Large intestine (tissue), 3 donors: ENCODE data around the gene FTMT. TPM values are rescaled to one million over a fixed set of nuclear protein-coding genes. Genes with fewer than 3 reads are reported as not detected.

ENCODE experiments used
- DNase-seq, 2 donors: peaks; one replicate each; pipeline versions ENCODE4 v3.0.0 to v3.0.0-alpha.2; 2013
- H3K27ac ChIP-seq: one replicate; pipeline ENCODE4 v1.5.1; 2013; ENCODE audit warnings: low read length
- H3K27me3 ChIP-seq: 2 replicates; pipeline ENCODE4 v1.6.1; 2013; ENCODE audit warnings: low read length; ENCODE audit not compliant: control insufficient read depth, insufficient read depth
- H3K36me3 ChIP-seq: 2 replicates; pipeline ENCODE4 v1.6.1; 2013; ENCODE audit warnings: low read length; ENCODE audit not compliant: control insufficient read depth, insufficient read depth
- H3K4me1 ChIP-seq: one replicate; pipeline ENCODE4 v1.6.1; 2013; ENCODE audit warnings: low read length; ENCODE audit not compliant: control insufficient read depth, insufficient read depth
- H3K4me3 ChIP-seq: one replicate; pipeline ENCODE4 v1.5.1; 2013; ENCODE audit warnings: low read length
- H3K9me3 ChIP-seq: one replicate; pipeline ENCODE4 v1.6.1; 2013; ENCODE audit warnings: mild to moderate bottlenecking, low read depth, low read length, moderate library complexity; ENCODE audit not compliant: control insufficient read depth
- whole genome bisulfite sequencing: methylation state at CpG from one replicate; pipeline ENCODE4 v1.1.5; 2013; ENCODE audit warnings: low lambda C conversion rate; ENCODE audit not compliant: insufficient coverage; 5-methylcytosine and 5-hydroxymethylcytosine counted together
- polyA plus RNA-seq: library from polyadenylated mRNA; unstranded; fragments of 120-200 nt; gene quantifications from one replicate; pipeline ENCODE4 v1.2.1, GENCODE V29; 2013

Gene FTMT
- polyA plus RNA-seq, 1 donor: 0.07 TPM

DNA sequence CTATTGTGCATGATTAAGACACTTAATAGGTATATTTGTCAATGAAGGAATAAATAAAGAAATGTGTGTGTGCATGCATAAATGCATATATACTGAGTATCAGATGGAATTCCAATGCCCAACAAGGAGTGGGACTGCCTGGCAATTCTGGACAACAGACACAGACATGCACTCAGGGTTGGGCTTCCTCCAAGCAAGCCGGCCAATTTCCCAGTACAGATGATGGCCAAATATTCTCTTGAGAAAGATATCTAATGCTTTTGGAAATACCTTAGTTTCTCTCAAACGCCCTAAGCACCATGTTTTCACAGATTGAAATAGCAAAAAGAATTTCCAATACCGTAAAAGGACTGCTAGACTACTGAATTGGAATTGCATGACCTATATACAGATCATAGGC lies 11.1 kb downstream of the FTMT start:
- Histone ChIP-seq H3K27me3 (no peaks in the 10 kb centered on the region), H3K4me3 (no peak overlapping the region), H3K9me3 (no peaks in the 10 kb centered on the region), H3K27ac (no peak overlapping the region), H3K4me1 (no peaks in the 10 kb centered on the region), H3K36me3 (no peaks in the 10 kb centered on the region)
- no CpG with 5 or more reads among the region's 3 CpGs for whole genome bisulfite sequencing
- no peak for DNase-seq

DNA sequence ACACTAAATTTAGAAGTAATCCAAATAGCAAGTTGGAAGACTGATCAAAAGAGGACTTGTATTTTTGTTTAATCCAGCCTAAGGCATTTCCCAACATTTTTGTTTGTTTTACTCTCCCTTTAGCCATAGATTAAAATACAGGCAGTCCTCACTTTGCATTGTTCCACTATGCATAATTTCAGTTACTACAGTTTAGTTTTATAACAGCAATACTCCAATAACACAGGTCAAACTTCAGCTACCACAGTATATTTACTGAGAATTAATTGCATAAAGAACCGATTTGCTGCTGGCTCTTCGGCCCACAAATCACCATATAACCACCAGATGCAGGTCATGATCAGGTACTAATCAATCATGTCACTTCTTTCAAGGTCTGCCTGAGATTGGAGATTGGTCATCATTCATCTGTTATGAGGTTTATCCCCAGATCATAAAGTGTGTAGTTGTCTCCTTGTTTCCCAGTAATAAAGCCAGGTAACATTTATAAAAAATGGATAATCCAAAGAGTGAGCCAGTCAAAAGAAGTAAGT lies 12.1 kb downstream of the FTMT start:
- H3K27me3 ChIP-seq: no peaks in the 10 kb centered on the region
- no peak overlapping the region for H3K27ac ChIP-seq
- H3K4me3 ChIP-seq: no peak overlapping the region
- no peaks in the 10 kb centered on the region for H3K9me3 ChIP-seq
- no peaks in the 10 kb centered on the region for H3K36me3 ChIP-seq
- WGBS: no CpG with 5 or more reads among the region's 2 CpGs
- DNase-seq: peak in 1 of 2 donors; percentile 39
- no peaks in the 10 kb centered on the region for H3K4me1 ChIP-seq

DNA sequence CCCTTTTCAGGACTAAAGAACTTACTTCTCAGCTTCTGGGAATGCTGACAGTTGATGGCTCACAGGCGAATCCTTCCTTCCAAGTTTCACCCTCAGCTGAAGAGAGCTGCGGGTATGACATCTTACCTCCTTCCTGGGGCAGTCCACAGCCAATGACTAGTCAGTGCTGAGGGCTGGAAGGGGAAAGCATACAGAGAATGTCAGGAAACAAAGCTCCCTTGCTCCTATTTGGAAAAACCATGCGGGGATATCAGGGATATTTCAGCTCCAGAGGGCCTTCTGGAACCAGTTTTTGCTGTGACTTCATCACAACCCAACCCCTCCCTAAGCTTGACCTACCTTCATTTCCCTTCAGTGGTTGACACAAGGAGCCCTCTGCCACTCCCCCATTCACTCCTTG lies 15.7 kb downstream of the FTMT start:
- Histone ChIP-seq H3K27ac (no peak overlapping the region), H3K36me3 (no peaks in the 10 kb centered on the region), H3K4me3 (no peak overlapping the region), H3K27me3 (no peaks in the 10 kb centered on the region), H3K4me1 (no peaks in the 10 kb centered on the region), H3K9me3 (no peaks in the 10 kb centered on the region)
- no CpG with 5 or more reads among the region's 3 CpGs for WGBS
- no peak for DNase-seq

DNA sequence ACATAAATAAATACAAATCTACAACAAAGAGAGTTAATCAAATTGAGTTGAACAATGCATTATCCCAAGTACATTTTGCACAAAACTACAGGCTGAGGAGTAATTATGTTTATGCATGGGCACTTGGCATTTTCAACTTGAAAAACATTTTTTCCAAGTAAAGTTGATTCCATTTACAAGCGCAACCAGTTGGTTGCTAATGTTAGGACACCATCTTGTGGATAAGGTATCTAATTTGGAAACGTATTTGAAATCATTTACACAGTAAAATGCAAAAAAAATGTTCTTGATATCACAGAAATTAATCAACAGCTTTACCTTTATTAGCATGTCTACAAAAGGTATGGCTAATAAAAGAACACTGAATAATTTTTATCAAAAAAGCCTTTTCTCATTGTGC lies 18.8 kb downstream of the FTMT start:
- H3K4me3 ChIP-seq: no peak overlapping the region
- H3K4me1 ChIP-seq: no peaks in the 10 kb centered on the region
- no peaks in the 10 kb centered on the region for H3K36me3 ChIP-seq
- DNase-seq: no peak
- H3K9me3 ChIP-seq: no peaks in the 10 kb centered on the region
- no peak overlapping the region for H3K27ac ChIP-seq
- H3K27me3 ChIP-seq: no peaks in the 10 kb centered on the region
- WGBS: 47% methylated on average over 2 of the region's 2 CpGs

DNA sequence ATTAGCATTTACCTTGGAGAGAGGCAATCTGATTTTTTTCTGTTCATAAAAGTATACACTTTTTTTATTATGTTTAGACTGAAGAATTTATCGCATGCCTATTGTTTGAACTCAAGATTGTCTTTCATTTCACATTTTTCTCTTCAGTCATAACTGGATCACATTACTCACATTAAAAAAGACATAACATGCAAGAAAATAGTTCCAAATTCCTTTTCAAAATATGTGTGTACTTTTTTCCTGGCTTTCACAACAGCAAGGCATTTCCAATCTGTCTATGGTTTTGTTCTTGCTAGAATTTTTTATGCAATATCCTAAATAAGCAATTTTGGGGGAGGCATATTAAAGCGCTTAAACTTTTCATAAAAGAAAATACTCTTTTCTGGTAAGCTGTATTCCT lies 21.2 kb downstream of the FTMT start:
- Histone ChIP-seq H3K4me1 (no peaks in the 10 kb centered on the region), H3K27ac (no peak overlapping the region), H3K9me3 (no peaks in the 10 kb centered on the region), H3K36me3 (no peaks in the 10 kb centered on the region), H3K4me3 (no peak overlapping the region), H3K27me3 (no peaks in the 10 kb centered on the region)
- WGBS: 80% methylated on average over 1 of the region's 2 CpGs
- no peak for DNase-seq

DNA sequence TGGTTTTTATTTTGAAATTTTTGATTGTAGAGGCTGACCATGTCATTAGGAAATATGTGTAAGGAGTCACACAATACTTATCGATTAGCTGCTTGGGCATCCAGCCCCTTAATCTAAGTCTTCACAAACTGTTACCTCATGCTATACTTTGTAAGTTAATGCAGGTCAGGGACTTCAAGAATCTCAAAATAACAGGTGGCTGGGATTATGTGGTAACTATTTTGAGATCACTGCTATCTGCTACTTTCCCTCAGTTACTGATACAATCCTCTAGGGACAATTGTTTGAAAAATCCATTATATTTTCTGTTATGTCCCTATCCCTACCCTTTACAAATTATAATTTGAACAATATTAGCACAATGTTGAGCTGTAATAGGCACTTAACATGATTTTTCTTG lies 21.7 kb downstream of the FTMT start:
- no peak overlapping the region for H3K27ac ChIP-seq
- H3K9me3 ChIP-seq: no peaks in the 10 kb centered on the region
- no peaks in the 10 kb centered on the region for H3K4me1 ChIP-seq
- no peak for DNase-seq
- WGBS: no CpG with 5 or more reads among the region's 1 CpG
- no peak overlapping the region for H3K4me3 ChIP-seq
- H3K27me3 ChIP-seq: no peaks in the 10 kb centered on the region
- H3K36me3 ChIP-seq: no peaks in the 10 kb centered on the region

DNA sequence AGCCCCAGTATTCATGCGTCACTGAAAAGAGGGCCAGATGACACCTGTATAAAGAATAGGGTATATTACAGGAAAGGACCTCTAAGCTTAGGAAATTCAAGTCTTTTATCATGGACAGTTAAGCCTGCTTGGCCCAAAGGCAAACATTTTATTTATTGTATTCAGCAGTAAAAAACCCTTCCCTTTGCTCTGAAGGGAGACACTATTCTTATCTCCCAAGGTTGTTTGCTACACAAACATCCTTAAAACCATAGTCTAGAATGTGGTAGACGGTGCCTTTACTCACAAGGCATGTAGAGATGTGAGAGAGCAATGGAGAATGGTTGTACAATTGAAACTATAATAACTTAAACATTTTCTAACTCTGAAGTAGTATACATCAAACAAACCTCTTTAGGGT lies 33.9 kb downstream of the FTMT start:
- Histone ChIP-seq H3K4me1 (no peaks in the 10 kb centered on the region), H3K9me3 (no peaks in the 10 kb centered on the region), H3K27me3 (no peaks in the 10 kb centered on the region), H3K4me3 (no peak overlapping the region), H3K36me3 (no peaks in the 10 kb centered on the region), H3K27ac (no peak overlapping the region)
- DNase-seq: peak in 1 of 2 donors; percentile 11
- WGBS: no CpG with 5 or more reads among the region's 2 CpGs

DNA sequence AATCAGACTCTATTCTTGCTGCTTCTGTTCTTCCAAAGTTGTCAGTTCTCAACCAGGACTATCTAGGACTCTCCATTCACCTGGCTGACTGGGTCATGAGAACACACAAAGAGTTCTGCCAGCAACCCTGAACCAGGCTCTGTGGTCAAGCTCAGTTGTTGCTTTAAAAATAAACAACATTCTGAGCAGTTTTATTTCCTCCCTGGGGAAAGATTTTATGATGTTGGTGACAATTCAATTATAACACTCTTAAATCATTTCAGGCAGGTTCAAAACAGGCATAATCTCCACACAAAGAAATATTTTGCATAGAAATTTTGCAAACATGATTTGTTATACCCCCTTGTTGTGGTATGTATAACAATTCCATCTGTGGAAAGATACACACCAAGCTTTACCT lies 36.0 kb downstream of the FTMT start:
- H3K27ac ChIP-seq: no peak overlapping the region
- H3K4me1 ChIP-seq: no peaks in the 10 kb centered on the region
- no peak for DNase-seq
- no peak overlapping the region for H3K4me3 ChIP-seq
- H3K27me3 ChIP-seq: no peaks in the 10 kb centered on the region
- H3K9me3 ChIP-seq: no peaks in the 10 kb centered on the region
- no peaks in the 10 kb centered on the region for H3K36me3 ChIP-seq

DNA sequence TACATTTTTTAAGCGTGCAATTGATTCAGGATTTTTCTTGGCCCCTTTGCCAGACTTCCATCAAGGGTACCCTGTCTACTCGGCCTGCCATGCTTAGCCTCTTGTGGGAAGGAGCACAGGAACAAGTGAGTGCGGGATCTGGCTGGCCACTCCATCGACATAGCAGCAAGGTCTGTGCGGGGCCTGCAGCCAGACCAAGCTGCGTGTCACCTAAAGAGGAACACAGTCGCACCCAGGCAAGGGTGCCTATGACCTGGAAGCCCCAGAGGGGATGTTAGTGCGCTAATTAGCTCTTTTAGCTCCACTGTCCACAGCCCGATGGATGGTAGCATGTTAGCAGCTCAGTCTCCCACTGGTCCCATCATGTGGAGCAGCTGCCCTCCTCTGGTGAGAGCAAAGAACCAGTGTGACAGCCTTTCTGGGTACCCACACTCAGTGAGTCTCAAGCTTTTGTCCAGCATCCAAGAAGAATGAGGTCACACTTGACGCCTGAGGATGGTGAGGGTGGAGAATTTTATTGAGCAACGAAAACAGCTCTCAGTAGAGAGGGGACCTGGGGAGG lies 38.7 kb downstream of the FTMT start:
- Histone ChIP-seq H3K4me1 (no peaks in the 10 kb centered on the region), H3K27me3 (no peaks in the 10 kb centered on the region), H3K9me3 (no peaks in the 10 kb centered on the region), H3K27ac (no peak overlapping the region), H3K4me3 (no peak overlapping the region), H3K36me3 (no peaks in the 10 kb centered on the region)
- DNase-seq: no peak
- 100% methylated on average over 2 of the region's 11 CpGs for WGBS

DNA sequence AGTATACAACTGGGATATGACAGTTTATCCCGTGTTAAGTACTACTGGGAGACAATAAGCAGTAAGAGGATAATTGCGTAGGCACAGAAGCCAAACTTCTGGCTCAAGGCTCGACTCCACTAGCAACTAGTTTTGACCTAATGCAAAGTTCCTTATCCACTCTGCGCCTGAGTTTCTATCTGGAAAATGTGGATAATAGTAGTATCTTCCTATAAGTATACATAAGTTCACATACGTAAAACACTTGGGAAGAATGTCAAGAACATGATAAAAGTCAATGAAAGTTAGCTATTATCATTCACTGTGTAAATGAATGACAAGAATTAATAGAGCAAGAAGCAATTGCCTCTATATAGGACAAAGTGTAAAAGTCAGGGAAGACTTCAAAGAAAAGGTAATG lies 45.7 kb downstream of the FTMT start:
- H3K27ac ChIP-seq: peak overlapping the region; percentile 49
- no peaks in the 10 kb centered on the region for H3K27me3 ChIP-seq
- peak; percentile 36 to 77 for DNase-seq
- 40% methylated on average over 1 of the region's 5 CpGs for WGBS
- H3K9me3 ChIP-seq: no peaks in the 10 kb centered on the region
- no peaks in the 10 kb centered on the region for H3K36me3 ChIP-seq
- peaks cover 5% of the 10 kb centered on the region for H3K4me1 ChIP-seq
- no peak overlapping the region for H3K4me3 ChIP-seq

DNA sequence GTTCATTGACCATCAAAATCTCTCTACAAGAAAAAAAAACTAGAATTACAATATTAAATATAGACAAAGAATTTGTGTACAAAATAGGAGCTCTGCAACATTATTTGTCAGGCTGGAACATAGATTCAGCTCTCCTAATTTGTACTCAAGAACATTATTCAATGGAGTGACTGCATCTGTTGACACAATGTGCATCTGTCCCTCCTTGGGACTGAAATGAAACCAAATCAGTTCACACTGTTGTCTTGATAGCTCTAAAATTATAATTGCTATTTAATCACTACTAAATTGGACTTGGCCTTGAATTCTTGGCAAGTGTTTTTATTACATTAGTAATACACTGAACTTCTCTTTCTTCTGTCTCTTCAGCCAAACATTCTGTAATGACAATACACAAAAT lies 47.7 kb downstream of the FTMT start:
- no peak for DNase-seq

More for the DNA sequence above, 47.7 kb downstream of the FTMT start:
- Histone ChIP-seq H3K4me1 (peaks cover 5% of the 10 kb centered on the region), H3K9me3 (no peaks in the 10 kb centered on the region), H3K27me3 (no peaks in the 10 kb centered on the region), H3K4me3 (no peak overlapping the region), H3K36me3 (no peaks in the 10 kb centered on the region), H3K27ac (no peak overlapping the region)
